Stimulated activated CD4-positive, alpha-beta T cell treated with anti-CD3 and anti-CD28 coated beads, Interleukin-2, amount 100 ng/mL, for 4 hours (primary cell): ENCODE data around the gene TMEM253.

Experiments
- DNase-seq: peaks from one replicate; pipeline ENCODE4 v3.0.0-alpha.2; 2020; ENCODE audit warnings: low read depth

The TMEM253 gene

DNA sequence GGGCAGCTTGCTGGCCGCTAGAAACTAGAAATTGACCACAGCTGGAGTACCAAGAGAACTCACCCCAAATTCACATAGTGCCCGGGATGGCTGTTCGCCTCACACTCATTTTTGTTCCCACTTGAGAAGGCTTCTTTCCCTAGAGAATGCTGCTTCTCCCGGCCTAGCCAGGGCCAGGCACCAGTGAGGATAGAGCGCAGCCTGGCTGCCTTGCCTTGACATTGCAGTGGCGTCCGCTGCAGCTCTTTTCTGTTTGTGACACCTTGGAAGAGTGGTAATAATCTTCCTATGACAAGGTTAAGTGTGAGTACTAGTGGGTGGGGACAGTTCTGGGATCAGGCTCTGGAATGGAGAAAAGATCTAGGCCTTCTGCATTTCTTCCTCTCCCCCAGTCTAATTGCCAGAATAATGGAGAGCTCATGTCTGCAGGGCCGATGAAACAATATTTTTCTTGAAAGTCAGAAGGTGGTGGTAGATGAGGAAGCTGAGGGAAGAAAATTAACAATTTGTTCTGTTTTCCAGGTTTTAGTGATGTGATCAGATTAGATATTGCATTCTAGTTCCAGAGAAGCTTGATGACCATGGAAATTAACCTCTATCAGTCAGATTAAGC lies 3.7 kb downstream of the TMEM253 start:
- peak; percentile 52 for DNase-seq

DNA sequence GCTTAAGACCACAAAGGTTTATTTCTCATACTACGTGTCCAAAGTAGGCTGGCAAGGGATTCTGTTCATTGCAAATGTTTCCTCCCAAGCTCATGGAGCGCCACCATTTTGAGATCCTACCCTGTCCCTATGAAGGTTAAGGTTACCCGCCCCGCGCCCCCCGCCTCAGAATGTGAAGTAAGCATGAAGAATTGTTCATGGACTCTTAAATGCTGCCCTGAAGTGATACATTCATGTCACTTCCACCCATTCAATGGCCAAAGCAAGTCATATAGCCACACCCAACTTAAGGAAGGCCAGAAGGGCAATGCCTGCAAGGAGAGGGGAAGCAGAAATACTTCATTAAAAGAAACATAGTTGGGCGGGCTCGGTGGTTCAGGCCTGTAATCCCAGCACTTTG lies 4.2 kb downstream of the TMEM253 start:
- DNase-seq: no peak

DNA sequence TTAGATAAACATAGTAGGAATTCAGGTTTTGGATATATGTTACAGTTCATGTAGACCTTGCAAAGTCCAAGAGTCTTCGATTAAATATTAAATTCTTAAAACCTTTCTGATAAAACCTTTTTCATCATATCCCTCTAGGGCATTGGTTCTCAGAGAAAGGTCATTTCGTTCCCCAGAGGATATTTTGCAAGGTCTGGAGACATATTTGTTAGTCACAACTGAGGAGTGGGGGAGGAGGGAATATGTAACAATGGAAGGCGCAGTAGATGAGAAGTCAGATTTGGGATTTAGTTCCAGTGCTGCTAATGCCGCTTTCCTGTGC lies 5.3 kb downstream of the TMEM253 start:
- DNase-seq: no peak

DNA sequence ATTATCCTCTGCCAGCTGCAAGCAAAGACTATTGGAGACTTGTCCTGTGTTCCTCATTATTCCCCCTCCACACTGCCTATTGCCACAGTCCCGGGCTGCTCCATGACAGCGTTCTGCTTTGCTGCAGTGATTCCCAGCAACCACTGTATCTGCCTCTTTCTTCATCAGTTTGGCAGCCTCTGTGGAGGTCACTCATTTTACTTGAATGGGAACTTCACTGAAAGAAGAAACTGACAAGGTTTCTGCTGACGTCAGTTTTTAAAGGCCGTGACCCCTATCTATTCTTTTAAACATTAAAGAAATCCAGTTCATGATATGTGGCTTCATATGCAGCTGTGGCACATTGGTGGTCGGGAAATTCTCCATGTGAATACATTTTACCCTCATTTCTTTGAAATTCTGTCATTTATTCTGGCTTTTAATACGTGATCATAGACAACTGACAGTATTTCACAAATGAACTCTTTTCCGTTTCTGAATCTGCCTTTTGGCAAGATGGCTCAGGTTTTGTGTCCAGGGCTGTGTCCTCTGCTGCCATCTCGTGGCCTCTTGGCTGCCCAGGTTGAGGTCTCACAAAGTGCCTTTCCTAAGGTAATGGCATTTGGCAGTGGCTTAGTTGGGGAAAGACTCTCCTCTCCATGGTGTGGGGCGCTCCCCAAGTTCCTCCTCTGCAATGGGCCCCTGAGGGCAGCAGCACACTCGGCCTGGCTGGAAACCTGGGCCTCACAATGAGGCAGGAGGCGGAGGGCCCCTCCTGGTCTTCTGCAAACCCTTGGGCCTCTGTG lies 5.8 kb downstream of the TMEM253 start:
- DNase-seq: peak; percentile 67

DNA sequence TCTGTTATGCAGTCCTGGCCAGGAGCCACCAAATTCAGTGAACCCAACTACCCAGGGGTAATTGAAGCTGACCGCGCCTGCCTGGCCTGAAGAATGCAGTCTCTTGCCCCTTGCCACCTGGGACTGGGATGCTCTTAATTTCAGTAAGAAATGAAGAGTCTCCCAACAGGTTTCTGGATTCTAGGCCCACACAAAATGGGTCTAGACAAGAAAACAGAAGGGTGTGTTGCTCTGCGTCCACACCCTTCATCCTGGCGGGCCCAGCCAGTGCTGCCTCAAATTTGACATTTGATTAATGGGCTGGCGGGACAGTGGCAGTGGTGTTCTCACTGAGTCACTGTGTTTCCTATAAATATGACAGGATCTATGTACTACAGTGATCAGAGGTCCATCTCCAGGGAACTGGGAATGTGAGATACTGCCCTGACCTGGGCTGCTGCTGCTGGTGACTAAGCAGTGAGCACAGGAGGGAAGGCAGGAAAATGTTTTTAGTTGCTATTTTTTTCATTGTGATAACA lies 6.5 kb downstream of the TMEM253 start:
- no peak for DNase-seq

DNA sequence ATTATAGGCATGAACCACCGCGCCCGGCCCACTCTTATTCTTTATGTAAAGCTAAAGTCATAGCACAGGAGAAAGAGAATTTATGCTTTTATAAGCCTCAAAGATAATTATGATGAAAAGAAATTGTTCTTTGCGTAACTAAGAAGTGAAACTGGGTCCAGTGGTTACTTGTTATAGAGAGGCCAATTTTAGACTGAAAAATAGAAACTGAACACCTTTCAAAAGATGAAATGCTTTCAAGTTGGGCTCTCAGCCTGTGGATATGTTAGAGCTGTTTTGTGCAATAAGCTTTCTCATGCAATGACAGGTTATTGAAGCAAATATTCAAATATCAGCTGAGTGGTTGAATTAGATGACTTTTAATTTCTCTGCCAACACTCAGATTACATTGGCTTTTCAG lies 7.9 kb downstream of the TMEM253 start:
- no peak for DNase-seq

DNA sequence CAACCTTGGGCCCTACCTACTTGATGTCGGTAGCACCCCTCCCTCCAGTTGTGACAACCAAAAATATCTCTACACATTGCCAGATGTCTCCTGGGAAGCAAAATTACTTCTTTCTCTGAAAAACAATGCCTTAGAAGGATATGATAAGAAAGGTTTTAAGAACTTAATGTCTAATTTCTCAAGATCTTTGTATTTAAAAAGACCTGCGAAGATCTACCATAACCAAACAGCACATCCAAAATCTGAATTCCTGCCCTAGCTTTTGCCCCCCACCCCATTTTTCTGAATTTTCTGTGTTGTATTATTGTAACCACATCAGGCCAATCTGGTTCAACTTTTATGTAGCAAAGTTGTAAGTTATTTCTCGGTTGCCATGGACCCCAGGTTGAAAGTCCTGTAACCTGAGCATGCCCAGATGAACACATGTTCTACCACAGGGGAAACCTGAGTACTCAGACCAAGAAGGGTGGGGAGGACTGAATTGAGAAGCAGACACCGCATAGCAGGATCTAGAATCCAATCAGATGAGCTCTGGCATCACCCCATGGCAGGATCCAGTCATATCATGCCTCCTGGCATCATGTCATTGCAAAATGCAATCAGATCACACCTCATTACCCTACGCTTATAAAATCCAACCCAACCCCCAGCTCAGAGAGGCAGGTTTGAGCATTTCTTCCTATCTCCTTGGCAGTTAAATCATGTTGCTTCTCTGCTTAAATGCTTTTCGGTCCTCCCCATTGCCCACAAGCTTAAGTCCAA lies 8.7 kb downstream of the TMEM253 start:
- no peak for DNase-seq

DNA sequence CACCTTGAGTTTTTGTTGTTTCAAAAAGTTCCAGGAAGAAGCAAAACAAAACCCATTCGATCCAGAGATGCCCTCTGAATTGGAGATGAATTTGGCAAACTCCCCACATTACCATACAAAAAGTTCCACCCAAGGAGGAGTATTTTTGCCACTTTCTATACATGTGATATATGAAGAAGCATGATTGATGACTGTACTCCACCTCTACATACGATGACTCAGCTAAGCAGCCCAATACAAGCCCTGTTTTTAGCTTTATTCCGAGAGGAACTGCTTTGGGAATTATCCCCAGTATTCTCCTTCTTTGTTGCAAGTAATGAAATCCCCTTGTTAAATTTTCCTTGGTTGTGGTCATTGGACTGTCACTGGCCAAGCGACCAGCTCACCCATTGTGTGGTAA lies 11.4 kb downstream of the TMEM253 start:
- DNase-seq: no peak

DNA sequence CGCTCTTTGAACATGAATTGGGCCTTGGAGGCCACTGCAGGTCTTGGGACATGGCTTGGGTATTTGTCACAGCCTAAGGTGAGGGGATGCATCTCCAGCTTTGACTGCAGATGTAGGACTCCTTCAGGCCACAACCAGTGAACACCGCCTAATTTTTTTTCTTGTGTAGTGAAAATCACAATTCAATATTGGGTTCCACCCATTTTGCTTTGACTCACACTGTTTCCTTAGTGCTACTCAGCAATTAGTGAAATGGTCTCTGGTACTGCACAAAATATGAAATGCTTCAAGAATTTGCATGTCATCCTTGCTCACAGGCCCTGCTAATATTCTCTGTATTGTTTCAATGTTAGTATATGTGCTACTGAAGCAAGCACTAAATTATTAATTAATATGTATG lies 12.5 kb downstream of the TMEM253 start:
- no peak for DNase-seq

DNA sequence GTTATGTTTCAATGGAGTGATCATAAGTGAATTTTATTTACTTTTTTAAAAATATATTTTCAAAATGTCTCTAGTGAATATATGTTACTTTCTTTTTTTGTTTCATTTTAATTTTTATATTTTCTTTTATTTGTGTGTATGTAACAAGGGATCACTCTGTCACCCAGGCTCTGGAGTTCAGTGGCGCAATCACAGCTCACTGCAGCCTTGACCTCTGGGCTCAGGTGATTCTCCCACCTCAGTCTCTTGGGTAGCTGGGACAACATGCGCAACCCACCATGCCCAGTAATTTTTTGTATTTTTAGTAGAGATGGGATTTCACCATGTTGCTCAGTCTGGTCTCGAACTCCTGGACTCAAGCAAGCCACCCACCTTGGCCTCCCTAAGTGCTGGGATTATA lies 18.1 kb downstream of the TMEM253 start:
- DNase-seq: no peak

DNA sequence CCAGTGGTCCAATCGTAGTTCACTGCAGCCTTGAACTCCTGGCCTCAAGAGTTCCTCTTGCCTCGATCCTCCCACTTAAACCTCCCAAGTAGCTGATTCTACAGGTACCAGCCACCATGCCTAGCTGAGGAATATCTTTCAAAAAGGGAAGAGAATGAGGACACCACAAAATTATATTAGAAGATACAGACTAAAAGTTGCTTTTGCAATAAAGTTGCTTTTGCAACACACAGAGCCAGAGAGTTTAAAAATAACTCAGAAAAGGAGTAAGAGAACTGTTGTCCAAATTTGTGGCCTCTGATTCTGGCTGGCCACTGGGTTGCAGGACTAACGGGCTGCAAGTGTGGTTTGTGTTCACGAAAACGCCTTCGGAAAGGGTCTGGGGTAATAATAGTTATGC lies 19.8 kb downstream of the TMEM253 start:
- DNase-seq: no peak

DNA sequence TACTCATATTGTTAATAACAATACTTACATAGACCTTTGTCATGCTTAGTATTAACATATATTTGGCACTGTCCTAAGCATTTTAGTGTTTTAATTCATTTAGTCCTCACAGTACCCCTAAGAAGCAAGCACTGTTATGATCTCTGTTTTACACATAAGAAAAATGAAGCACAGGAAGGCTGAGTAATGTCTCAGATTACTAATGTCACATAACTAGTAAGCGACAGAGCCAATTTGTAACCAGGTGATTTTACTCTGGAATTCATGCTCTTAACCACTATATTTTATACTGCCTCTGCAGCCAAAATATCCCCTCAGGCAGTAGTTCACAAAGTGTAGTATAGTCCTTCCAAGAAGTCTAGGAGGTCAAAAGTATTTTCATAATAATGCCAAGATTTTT lies 20.3 kb downstream of the TMEM253 start:
- no peak for DNase-seq

DNA sequence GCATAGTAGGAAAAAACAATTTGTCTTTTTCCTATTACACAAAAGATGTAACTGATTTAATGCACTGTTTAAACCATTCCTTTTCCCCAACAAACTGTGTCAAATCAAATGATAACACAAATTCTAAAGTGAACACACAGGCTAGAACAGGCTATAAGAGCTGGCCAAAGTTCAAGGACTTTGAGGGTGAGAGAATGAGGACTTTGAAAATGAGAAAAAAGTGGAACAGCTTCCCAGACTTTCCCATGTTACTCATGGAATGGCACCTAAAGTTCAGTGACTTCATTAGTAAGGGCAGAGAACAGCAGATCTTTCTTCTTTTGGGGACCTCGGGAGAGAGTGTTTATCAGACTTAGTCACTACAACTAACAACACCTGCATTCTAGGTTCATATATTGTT lies 22.6 kb downstream of the TMEM253 start:
- no peak for DNase-seq

DNA sequence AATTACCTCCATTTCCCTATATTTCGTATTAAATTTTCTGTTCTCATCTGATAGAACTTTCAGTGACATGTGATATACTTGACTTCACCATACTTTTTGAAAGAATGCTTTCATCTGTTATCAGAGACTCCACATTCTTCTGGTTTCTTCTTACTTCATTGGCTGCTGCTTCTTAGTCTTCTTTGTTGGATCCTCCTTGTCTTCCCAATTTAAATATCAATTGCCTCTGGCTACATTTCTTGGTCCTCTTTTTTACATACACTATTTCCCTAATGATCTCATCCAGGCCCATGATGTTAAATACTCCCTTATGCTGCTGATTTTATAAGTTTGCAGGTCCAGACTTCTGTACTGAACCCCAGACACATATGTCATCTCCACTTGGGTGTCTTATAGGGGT lies 33.0 kb downstream of the TMEM253 start:
- no peak for DNase-seq

DNA sequence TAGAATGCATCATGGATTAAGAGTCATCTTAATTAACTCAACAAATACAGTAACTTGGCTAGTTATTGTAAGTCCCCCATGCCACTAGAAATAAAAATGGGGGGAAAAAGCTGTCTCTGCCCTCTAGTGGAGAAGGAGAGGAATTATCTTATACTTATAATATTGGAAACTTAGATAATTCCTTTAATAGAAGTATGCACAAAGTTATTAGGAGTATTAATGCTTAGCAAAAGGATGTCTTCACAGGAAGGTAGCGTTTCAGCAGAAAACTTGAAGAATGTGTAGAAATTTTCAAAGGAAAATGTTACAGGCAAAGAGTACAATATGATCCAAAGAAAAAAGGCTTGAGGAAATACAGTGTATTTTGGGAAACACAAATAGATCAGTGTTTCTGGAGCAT lies 35.2 kb downstream of the TMEM253 start:
- no peak for DNase-seq

DNA sequence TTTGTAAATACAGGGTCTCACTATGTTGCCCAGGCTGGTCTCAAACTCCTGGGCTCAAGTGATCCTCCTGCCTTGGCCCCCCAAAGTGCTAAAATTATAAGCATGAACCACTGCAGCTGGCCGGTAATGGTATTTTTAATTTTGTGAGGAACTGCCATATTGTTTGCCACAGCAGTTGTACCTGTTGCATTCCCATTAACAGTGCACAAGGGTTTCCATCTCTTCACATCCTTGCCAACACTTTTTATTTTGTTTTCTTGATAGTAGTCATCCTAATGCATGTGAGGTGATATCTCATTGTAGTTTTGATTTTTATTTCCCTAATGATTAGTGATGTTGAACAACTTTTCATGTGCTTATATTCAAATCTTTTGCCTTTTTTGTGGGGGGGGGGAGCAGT lies 41.5 kb downstream of the TMEM253 start:
- DNase-seq: no peak

DNA sequence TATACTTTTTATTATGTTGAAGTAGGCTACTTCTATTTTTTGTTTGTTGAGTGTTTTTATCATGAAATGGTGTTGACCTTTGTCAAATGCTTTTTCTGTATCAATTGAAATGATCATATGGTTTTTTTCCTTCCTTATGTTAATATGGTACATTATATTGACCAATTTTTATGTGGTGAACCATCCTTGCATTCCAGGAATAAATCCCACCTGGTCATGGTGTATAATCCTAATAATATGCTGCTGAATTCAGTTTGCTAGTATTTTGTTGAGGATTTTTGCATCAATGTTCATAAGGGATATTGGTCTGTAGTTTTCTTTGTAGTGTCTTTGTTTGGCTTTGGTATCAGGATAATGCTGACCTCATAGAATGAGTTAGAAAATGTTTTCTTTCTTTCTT lies 44.6 kb downstream of the TMEM253 start:
- no peak for DNase-seq

DNA sequence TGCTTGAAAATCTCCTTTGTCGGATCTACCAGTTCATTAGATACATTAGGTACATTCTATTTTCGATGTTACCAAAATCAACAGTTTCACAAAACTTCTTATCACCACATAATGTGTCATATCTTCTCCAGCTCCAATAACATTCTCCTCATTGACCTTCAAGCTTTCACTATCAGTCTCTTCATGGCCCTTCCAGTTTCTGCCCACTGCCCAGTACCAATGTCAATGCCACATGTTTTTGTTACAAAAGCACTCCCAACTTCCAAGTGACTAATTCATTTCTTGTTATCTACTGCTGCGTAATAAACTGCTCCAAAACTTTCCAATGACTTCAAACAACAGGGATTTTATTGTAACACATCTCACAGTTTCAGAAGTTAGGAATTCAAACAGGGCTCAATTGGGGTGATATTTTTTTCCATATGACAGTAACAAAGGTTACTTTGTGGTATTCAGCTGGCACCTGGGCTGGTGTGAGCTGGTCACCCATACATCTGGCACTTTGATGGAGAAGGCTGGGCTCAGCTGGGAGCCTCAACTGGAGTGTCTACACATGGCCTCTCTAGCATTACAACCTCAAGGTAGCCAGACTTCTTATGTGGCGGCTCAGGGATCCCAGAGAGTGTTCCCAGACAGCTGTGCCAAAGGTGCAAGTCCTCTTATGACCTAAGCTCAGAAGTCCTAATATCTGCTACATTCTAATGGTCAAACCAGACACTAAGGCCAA lies 48.9 kb downstream of the TMEM253 start:
- DNase-seq: no peak
